HEK293 (cell line): ENCODE results near the gene PSMD5.

Experiments used
- GLIS1 ChIP-seq: fragments of 450-650 bp; formaldehyde crosslinking; IDR thresholded peaks from 2 replicates; pipeline ENCODE4 v1.5.1; 2016; ENCODE audit warnings: missing biosample characterization, missing genetic modification characterization
- OVOL3 ChIP-seq: fragments of 450-650 bp; formaldehyde crosslinking; IDR thresholded peaks from 2 replicates; pipeline ENCODE4 v1.5.1; 2016; ENCODE audit warnings: missing biosample characterization, missing genetic modification characterization
- PRDM10 ChIP-seq: fragments of 450-650 bp; formaldehyde crosslinking; IDR thresholded peaks from 2 replicates; pipeline ENCODE4 v1.5.1; 2016; ENCODE audit warnings: missing biosample characterization, missing genetic modification characterization
- SCRT2 ChIP-seq: fragments of 450-650 bp; formaldehyde crosslinking; IDR thresholded peaks from 2 replicates; pipeline ENCODE4 v1.5.1; 2016; ENCODE audit warnings: missing biosample characterization, missing genetic modification characterization
- SP3 ChIP-seq: fragments of 450-650 bp; formaldehyde crosslinking; IDR thresholded peaks from 2 replicates; pipeline ENCODE4 v1.5.1; 2016; ENCODE audit warnings: missing biosample characterization, missing genetic modification characterization
- TRIM28 ChIP-seq: IDR thresholded peaks from 2 replicates; pipeline ENCODE4 v1.6.1; 2011; ENCODE audit warnings: low read length, control low read depth, borderline replicate concordance
- WT1 ChIP-seq: fragments of 450-650 bp; formaldehyde crosslinking; IDR thresholded peaks from 2 replicates; pipeline ENCODE4 v1.5.1; 2016; ENCODE audit warnings: missing biosample characterization, missing genetic modification characterization
- ZBTB6 ChIP-seq: fragments of 450-650 bp; formaldehyde crosslinking; IDR thresholded peaks from 2 replicates; pipeline ENCODE4 v1.5.1; 2017; ENCODE audit warnings: missing biosample characterization, missing genetic modification characterization
- ZFP37 ChIP-seq: fragments of 450-650 bp; formaldehyde crosslinking; IDR thresholded peaks from 2 replicates; pipeline ENCODE4 v1.5.1; 2016; ENCODE audit warnings: missing biosample characterization, missing genetic modification characterization
- ZIC2 ChIP-seq: fragments of 450-650 bp; formaldehyde crosslinking; IDR thresholded peaks from 2 replicates; pipeline ENCODE4 v1.5.1; 2016; ENCODE audit warnings: missing biosample characterization, missing genetic modification characterization
- ZNF16 ChIP-seq: fragments of 450-650 bp; formaldehyde crosslinking; IDR thresholded peaks from 2 replicates; pipeline ENCODE4 v1.5.1; 2016; ENCODE audit warnings: low read depth, missing biosample characterization, missing genetic modification characterization
- ZNF169 ChIP-seq: fragments of 450-650 bp; formaldehyde crosslinking; IDR thresholded peaks from 2 replicates; pipeline ENCODE4 v1.5.1; 2016; ENCODE audit warnings: missing biosample characterization, missing genetic modification characterization
- ZNF211 ChIP-seq: fragments of 450-650 bp; formaldehyde crosslinking; IDR thresholded peaks from 2 replicates; pipeline ENCODE4 v1.5.1; 2016; ENCODE audit warnings: low read depth, missing biosample characterization, missing genetic modification characterization
- ZNF239 ChIP-seq: fragments of 450-650 bp; formaldehyde crosslinking; IDR thresholded peaks from 2 replicates; pipeline ENCODE4 v1.5.1; 2016; ENCODE audit warnings: missing biosample characterization, missing genetic modification characterization
- ZNF302 ChIP-seq: fragments of 450-650 bp; formaldehyde crosslinking; IDR thresholded peaks from 2 replicates; pipeline ENCODE4 v1.5.1; 2016; ENCODE audit warnings: missing biosample characterization, missing genetic modification characterization, low read depth
- ZNF311 ChIP-seq: fragments of 450-650 bp; formaldehyde crosslinking; IDR thresholded peaks from 2 replicates; pipeline ENCODE4 v1.5.1; 2017; ENCODE audit warnings: missing biosample characterization, missing genetic modification characterization, borderline replicate concordance
- ZNF341 ChIP-seq: fragments of 450-650 bp; formaldehyde crosslinking; IDR thresholded peaks from 2 replicates; pipeline ENCODE4; 2016; ENCODE audit warnings: low read depth, missing biosample characterization, missing genetic modification characterization
- ZNF354C ChIP-seq: fragments of 450-650 bp; formaldehyde crosslinking; IDR thresholded peaks from 2 replicates; pipeline ENCODE4 v1.5.1; 2016; ENCODE audit warnings: missing biosample characterization, missing genetic modification characterization, low read depth, borderline replicate concordance
- ZNF394 ChIP-seq: fragments of 450-650 bp; formaldehyde crosslinking; IDR thresholded peaks from 2 replicates; pipeline ENCODE4 v1.5.1; 2016; ENCODE audit warnings: missing biosample characterization, missing genetic modification characterization, mild to moderate bottlenecking, moderate library complexity, borderline replicate concordance
- ZNF416 ChIP-seq: fragments of 450-650 bp; formaldehyde crosslinking; IDR thresholded peaks from 2 replicates; pipeline ENCODE4 v1.5.1; 2016; ENCODE audit warnings: missing biosample characterization, missing genetic modification characterization
- ZNF426 ChIP-seq: fragments of 450-650 bp; formaldehyde crosslinking; IDR thresholded peaks from 2 replicates; pipeline ENCODE4 v1.5.1; 2017; ENCODE audit warnings: missing biosample characterization, missing genetic modification characterization, mild to moderate bottlenecking, inconsistent platforms, moderate library complexity
- ZNF473 ChIP-seq: fragments of 450-650 bp; formaldehyde crosslinking; IDR thresholded peaks from 2 replicates; pipeline ENCODE4 v1.5.1; 2017; ENCODE audit warnings: missing biosample characterization, missing genetic modification characterization
- ZNF549 ChIP-seq: fragments of 450-650 bp; IDR thresholded peaks from 2 replicates; pipeline ENCODE4 v1.5.1; 2018; ENCODE audit warnings: missing biosample characterization, missing genetic modification characterization, mild to moderate bottlenecking, inconsistent platforms, moderate library complexity
- ZNF555 ChIP-seq: fragments of 450-650 bp; formaldehyde crosslinking; conservative IDR thresholded peaks from 2 replicates; pipeline ENCODE4 v1.5.1; 2017; ENCODE audit warnings: missing biosample characterization, mild to moderate bottlenecking, missing genetic modification characterization, inconsistent platforms
- ZNF600 ChIP-seq: fragments of 450-650 bp; formaldehyde crosslinking; IDR thresholded peaks from 2 replicates; pipeline ENCODE4 v1.5.1; 2016; ENCODE audit warnings: missing biosample characterization, missing genetic modification characterization
- ZNF610 ChIP-seq: fragments of 450-650 bp; formaldehyde crosslinking; IDR thresholded peaks from 2 replicates; pipeline ENCODE4 v1.5.1; 2016; ENCODE audit warnings: missing biosample characterization, missing genetic modification characterization, borderline replicate concordance
- ZNF658 ChIP-seq: fragments of 450-650 bp; formaldehyde crosslinking; IDR thresholded peaks from 2 replicates; pipeline ENCODE4; 2016; ENCODE audit warnings: missing biosample characterization, missing genetic modification characterization
- TF ChIP-seq, protein P1 (sequence below): fragments of 450-650 bp; formaldehyde crosslinking; IDR thresholded peaks from 2 replicates; pipeline ENCODE4 v1.5.1; 2016; ENCODE audit warnings: missing biosample characterization, missing genetic modification characterization
- TF ChIP-seq, protein P2 (sequence below): fragments of 450-650 bp; formaldehyde crosslinking; IDR thresholded peaks from 2 replicates; pipeline ENCODE4 v1.5.1; 2016; ENCODE audit warnings: missing biosample characterization, missing genetic modification characterization, low read depth
- TF ChIP-seq, protein P3 (sequence below): fragments of 450-650 bp; formaldehyde crosslinking; IDR thresholded peaks from 2 replicates; pipeline ENCODE4 v1.5.1; 2016; ENCODE audit warnings: missing biosample characterization, missing genetic modification characterization

Gene PSMD5

GRCh38 chr9:120875954-120876841 lies 33.5 kb upstream of the PSMD5 start (continued):
- TF ChIP-seq, protein P1, sequence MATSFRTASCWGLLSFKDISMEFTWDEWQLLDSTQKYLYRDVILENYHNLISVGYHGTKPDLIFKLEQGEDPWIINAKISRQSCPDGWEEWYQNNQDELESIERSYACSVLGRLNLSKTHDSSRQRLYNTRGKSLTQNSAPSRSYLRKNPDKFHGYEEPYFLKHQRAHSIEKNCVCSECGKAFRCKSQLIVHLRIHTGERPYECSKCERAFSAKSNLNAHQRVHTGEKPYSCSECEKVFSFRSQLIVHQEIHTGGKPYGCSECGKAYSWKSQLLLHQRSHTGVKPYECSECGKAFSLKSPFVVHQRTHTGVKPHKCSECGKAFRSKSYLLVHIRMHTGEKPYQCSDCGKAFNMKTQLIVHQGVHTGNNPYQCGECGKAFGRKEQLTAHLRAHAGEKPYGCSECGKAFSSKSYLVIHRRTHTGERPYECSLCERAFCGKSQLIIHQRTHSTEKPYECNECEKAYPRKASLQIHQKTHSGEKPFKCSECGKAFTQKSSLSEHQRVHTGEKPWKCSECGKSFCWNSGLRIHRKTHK (tag by site-specific recombination): no peak
- TF ChIP-seq ZNF302 (tag by site-specific recombination) (no peak), ZNF549 (tag by site-specific recombination) (no peak), ZBTB6 (tag by site-specific recombination) (no peak), SP3 (tag by site-specific recombination) (0 out of 2 replicates have a peak, but pooled peaks have one; percentile 21), OVOL3 (tag by site-specific recombination) (no peak), PRDM10 (tag by site-specific recombination) (peak; percentile 91), TRIM28 (no peak), ZNF311 (tag by site-specific recombination) (no peak), ZNF600 (tag by site-specific recombination) (no peak), ZFP37 (tag by site-specific recombination) (no peak), ZNF416 (no peak), ZNF426 (tag by site-specific recombination) (no peak), ZNF473 (no peak), WT1 (tag by site-specific recombination) (no peak), ZNF658 (no peak), ZNF394 (tag by site-specific recombination) (no peak), GLIS1 (tag by site-specific recombination) (peak; percentile 67), ZNF239 (no peak), ZIC2 (tag by site-specific recombination) (peak; percentile 87), ZNF610 (tag by site-specific recombination) (no peak), ZNF354C (no peak), ZNF211 (tag by site-specific recombination) (no peak), ZNF169 (tag by site-specific recombination) (no peak), SCRT2 (tag by site-specific recombination) (no peak), ZNF555 (tag by site-specific recombination) (no peak), ZNF16 (tag by site-specific recombination) (no peak), ZNF341 (peak; percentile 89)
- TF ChIP-seq, protein P2, sequence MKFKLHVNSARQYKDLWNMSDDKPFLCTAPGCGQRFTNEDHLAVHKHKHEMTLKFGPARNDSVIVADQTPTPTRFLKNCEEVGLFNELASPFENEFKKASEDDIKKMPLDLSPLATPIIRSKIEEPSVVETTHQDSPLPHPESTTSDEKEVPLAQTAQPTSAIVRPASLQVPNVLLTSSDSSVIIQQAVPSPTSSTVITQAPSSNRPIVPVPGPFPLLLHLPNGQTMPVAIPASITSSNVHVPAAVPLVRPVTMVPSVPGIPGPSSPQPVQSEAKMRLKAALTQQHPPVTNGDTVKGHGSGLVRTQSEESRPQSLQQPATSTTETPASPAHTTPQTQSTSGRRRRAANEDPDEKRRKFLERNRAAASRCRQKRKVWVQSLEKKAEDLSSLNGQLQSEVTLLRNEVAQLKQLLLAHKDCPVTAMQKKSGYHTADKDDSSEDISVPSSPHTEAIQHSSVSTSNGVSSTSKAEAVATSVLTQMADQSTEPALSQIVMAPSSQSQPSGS (tag by site-specific recombination): no peak
- TF ChIP-seq, protein P3, sequence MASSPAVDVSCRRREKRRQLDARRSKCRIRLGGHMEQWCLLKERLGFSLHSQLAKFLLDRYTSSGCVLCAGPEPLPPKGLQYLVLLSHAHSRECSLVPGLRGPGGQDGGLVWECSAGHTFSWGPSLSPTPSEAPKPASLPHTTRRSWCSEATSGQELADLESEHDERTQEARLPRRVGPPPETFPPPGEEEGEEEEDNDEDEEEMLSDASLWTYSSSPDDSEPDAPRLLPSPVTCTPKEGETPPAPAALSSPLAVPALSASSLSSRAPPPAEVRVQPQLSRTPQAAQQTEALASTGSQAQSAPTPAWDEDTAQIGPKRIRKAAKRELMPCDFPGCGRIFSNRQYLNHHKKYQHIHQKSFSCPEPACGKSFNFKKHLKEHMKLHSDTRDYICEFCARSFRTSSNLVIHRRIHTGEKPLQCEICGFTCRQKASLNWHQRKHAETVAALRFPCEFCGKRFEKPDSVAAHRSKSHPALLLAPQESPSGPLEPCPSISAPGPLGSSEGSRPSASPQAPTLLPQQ (tag by site-specific recombination): no peak
